ENCODE data around the gene MAPK8.
"Not testable (repeated sequence)": the region's sequence is repeated elsewhere in the genome, so short reads cannot be mapped to it uniquely, and the experiment has no call there.

Gene MAPK8

DNA sequence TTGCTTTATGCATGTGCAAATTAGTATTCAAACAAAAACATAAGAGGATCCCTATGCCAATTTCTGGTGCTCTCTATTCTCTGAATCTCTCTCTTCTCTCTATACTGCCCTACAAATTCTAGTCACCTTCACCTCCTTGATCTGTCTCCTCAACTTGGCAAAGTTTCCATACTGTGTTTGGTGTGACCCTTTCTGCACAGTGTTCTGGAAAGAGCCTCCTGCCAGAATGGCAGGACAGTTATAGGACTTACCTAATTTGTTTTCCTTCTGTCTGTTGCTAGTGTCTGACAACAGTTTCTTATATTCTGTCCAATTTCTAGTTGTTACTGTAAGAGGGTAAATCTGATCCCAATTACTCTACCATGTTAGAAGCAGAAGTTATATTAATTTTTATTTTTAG lies 34.3 kb downstream of the MAPK8 start:
- DNase-seq = no peak

DNA sequence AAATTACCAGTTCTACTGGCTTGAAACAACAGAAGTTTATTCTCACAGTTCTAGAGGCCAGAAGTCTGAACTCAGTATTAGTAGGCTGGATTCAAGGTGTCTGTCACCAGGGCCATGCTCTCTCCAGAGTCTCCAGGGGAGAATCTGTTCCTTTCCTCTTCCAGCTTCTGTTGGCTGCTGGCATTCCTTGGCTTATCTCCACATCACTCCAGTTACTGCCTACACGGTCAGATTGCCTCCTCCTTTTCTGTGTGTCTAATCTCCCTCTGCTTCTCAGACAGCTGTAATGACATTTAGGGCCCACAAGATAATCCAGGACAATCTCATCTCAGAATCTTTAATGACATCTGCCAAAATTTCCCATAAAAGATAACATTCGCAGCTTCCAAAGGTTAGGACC lies 36.6 kb downstream of the MAPK8 start:
- no peak for DNase-seq

DNA sequence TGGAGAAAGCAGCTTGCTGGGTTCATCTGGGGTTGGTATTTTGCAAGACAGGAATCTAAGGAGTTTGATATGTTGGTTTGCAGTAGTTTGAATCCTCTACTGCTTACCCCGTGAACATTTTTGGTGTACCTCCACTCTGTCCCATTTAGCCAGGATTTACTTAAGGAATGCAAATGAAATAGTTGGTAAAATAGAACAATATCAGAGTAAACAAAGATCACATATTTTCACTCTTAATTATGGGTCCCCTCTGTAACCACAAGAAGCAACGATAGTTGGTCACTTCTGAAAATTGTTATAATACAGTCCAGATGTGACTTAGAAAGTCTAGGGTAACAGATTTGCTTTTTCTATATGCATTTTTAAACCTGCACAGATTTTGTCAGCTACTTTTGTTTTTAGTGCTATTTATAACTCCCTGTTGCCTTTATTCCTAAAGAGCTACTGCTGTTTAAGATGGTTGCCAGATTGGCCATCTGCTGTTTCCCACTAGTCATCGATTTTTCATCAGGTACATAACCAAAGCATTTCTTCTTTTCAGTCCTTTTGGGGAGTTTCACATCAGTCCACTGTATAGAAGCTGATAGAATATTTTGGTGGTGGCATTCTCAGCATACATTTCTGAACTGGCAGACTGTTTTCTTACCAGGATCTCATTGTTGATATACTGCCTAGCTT lies 37.6 kb downstream of the MAPK8 start:
- DNase-seq = no peak

DNA sequence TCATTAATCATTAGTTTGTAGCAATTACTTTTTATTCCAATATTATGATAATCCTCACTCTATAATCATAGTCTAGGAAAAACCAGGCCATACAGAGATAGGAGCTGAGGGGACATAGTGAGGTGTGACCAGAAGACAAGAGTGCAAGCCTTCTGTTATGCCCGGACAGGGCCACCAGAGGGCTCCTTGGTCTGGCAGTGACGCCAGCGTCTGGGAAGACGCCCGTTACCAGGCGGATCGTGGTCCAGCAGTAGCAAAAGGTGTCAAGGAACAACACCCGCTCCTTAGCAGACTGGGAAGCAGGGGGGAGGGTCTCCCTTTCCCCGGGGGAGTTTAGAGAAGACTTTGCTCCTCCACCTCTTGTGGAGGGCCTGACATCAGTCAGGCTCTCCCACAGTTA lies 39.8 kb downstream of the MAPK8 start:
- DNase-seq = not testable (repeated sequence)

DNA sequence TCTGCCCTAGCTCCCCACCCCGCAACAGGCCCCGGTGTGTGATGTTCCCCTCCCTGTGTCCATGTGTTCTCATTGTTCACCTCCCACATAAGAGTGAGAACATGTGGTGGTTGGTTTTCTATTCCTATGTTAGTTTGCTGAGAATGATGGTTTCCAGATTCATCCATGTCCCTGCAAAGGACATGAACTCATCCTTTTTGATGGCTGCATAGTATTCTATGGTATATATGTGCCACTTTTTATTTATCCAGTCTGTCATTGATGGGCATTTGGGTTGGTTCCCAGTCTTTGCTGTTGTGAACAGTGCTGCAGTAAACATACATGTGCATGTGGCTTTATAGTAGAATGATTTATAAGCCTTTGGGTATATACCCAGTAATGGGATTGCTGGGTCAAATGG lies 41.1 kb downstream of the MAPK8 start:
- DNase-seq = not testable (repeated sequence)

DNA sequence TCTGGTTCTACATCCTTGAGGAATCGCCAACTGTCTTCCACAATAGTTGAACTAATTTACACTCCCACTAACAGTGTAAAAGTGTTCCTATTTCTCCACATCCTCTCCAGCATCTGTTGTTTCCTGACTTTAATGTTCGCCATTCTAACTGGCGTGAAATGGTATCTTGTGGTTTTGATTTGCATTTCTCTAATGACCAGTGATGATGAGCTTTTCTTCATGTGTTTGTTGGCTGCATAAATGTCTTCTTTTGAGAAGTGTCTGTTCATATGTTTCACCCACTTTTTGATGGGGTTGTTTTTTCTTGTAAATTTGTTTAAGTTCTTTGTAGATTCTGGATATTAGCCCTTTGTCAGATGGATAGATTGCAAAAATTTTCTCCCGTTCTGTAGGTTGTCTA lies 41.5 kb downstream of the MAPK8 start:
- DNase-seq = not testable (repeated sequence)

DNA sequence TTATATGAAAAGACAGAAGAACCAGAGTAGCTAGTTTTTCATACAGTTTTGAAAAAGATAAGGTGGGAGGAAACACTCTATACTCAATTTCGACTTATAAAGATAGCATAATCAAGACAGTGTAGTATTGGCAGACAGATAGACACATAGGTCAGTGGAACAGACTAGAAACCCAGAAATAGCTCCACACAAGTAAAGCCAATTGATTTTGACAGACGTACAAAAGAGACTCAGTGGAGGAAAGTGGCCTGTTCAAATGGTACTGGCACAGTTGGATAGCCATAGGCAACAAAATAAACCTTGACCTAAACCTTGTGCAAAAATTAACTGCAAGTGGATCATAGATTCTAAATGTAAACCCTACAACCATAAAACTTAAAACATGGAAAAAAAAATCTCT lies 46.8 kb downstream of the MAPK8 start:
- no peak for DNase-seq

DNA sequence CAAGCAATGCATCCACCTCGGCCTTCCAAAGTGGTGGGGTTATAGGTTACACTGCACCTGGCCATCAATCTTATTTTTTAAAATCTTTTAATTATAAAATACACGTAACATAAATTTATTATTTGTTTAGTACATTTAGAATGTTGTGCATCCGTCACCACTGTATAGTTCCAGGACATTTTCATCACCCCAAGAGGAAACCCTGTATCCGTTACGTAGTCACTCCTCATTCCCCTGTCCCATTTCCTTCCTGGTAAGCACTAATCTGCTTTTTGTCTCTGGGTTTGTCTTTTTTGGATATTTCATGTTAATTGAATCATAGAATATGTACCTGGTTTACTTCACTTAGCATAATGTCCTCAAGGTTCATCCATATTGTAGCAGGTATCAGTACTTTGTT lies 51.2 kb downstream of the MAPK8 start:
- no peak for DNase-seq

DNA sequence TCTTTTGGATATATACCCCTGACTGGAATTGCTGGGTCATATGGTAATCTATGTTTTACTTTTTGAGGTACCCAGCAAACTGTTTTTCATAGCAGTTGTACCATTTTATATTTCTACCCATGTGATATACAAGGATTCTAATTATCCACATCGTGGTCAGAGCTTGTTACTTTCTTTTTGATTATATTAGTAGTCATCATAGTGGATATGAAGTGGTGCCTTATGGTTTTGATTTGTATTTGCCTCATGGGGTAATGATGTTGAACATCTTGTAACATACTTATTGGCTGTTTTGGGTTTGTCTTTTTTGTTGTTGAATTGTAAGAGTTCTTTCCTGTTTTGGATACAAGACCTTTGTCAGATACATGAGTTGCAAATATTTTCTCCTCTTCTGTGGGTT lies 51.7 kb downstream of the MAPK8 start:
- no peak for DNase-seq

DNA sequence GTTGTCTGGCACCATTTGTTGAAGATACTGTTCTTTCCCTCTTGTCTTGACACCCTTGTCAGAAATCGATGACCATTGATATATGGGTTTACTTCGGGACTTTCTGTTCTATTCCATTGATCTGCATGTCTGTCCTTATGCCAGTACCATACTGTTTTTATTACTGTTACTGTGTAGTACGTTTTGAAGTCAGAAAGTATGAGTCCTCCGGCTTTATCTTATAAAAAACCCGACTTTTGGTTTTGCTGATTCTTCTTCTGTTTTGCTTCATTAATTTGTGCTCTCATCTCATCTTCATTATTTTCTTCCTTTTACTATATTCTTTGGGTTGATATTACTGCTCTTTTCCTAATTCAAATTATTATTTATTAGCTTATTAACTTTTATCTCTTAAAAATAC lies 52.4 kb downstream of the MAPK8 start:
- no peak for DNase-seq

DNA sequence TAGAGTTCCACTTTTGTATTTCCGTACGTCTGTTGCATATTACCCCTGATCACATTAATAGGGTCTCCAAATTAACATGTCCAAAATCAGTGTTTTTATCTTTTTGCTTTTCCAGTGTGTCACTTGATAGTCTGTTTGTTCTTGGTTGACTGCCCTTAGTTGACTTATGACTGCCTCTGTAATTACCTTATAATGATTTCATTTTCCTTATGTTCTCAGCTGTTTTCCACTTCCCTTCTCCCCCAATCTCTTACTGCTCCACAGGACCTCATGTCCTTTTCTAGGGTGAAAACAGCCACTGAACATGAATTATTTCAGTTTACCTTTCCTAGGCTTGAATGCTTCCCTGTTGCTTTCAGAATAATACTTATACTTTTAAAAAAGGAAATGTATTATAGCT lies 54.7 kb downstream of the MAPK8 start:
- DNase-seq = no peak

DNA sequence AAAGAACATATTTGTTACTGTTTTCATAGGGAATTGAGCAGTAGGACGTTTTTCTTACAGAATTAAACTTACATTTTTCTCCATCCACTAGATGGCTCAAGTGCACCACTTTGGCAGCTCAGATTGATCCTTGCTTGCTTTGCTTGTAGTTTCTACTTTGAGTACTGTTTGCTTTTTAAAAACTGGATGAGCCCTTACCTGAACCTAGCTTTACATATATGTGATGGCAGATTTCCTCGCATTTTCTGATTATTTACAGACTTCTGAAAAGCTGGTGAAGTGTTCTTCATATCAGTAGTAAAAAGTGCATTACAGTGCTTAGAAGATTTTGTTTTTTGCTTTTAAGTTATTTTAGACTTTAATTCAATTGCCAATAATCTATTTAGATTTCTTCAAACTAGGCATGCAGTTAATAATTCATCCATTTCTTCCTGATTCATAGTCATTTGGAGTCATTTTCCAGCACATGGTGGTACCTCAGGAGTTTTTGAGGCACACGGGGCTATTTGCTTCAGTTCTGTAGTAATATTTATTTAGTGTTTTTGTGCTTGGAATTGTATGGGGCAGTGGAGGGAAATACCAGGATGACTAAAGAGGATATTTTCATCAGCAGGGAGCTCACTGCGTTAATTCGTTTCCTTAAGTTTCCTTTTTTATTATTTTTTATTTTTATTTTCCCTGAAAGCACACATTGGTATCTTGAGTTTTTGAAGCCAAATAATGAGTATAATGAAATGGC lies 57.3 kb downstream of the MAPK8 start:
- DNase-seq = peak; percentile 51

DNA sequence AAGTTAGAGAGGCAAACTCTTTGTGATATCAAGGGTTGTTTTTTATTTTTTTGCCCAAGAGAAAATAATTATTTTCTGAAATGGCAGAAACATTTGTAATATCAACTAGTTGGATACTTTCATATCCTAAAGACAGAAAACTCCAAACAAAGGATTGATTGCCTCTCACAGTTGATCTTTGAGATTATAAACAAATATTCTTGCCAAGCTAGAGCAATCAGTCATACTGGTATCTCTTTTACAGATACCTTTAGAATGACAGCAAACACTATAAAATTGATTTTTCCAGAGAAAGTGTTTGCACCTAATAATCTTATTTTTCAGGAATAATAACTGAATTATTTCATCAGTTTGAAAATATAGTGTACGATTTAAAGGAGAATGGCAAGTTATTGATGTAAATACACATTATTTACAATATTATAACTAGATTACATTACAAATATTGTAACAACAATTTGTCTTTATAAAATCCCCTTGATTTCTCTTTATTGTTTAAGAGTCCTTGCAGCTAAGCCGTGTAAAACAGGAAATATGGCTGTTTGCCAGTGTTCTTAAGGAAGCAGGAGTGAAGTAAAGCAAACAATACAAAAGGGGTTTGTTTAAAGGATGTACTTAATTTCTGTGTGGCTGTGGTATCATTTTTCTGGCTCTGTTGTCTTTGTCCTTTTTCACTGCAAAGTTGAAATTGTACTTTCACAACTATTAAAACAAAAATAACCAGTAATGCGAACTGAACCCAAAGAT lies 58.4 kb downstream of the MAPK8 start:
- no peak for DNase-seq

DNA sequence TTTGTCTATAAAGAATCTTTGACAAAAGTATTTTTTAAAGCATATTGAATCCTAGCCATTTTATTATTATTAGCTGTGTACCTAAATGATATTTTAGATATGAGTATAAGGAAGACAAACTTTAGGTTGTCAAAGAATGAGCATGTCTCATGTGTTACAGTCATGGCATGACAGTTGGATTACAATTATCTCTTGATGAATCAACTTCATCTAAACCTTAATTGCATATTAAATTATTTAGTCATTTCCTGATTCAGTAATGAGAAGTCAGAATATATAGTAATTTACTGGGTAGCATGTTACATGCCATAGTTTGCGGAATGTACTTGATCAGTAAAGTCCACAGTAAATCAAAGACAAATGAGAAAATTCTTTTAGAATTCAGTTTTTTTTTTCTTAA lies 59.2 kb downstream of the MAPK8 start:
- no peak for DNase-seq

DNA sequence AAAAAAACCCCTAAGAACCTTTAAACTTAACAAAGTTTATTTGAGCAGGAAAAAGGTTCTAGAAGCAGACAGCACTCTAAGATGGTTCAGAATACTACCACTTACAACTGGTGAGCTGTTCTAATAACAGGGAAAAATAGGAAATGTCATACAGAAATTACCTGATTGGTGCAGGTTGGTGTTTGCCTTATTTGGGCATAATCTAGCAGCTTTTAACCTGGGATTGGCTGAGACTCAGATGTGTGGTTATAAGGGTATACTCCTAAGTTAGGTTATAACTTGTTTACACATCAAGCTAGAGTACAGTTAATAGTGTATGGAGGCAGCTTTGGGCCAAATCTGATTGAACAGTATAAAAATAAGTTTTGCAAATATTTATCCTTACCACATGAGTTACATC lies 59.8 kb downstream of the MAPK8 start:
- no peak for DNase-seq

DNA sequence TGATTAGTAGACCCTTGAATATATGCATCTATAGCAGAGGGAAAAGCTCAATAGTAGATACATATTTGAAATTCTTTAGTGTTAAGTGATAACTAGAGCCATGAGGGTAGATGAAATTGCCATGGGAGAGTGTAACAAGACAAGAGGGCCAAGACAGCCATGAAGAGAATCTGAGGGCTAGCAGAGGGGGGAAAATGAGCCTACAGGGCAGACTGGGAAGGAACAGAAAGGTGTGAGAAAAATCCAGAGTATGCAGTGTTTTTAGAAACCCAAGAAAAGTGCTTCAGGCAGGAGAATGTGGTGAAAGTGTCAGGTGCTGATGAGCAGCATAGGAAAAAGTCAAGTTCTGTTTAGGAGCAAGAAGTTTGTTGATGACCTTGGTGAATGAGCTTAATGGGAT lies 63.0 kb downstream of the MAPK8 start:
- DNase-seq = no peak

DNA sequence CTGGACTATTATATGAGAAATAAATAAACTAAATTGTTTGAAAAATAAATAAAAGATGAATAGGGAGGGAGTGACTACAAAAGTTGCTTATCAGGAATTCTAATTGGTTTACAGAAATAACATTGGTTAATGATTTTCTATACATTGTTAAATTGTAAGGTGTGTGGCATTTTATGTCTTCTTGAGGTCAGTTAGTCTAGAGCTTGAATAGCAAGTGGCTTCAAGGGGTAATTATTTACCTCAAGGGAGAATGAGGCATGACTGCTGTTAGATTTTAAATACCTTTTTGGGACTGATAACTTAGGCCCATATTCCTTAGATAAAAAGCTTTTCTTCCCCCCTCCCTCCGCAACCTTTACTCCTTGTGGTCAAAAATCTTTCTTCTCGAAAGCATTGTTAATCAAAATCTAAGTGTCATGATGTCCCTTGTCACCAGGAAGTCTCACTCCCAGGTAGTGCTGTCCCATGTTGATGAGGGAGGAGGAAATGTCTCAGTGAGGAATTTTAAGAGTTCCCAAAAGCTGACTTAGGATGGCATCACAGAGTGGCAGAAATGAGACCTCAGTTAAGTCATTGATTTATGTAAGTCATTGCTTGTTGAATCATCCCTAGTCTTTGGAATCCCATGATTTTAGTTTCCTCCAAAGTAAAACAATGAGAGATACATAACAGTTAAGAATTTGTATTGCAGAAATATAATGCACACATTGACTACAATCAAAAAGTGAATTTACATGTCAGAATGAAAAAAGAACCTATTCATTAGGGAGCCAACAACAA lies 71.5 kb downstream of the MAPK8 start:
- no peak for DNase-seq

DNA sequence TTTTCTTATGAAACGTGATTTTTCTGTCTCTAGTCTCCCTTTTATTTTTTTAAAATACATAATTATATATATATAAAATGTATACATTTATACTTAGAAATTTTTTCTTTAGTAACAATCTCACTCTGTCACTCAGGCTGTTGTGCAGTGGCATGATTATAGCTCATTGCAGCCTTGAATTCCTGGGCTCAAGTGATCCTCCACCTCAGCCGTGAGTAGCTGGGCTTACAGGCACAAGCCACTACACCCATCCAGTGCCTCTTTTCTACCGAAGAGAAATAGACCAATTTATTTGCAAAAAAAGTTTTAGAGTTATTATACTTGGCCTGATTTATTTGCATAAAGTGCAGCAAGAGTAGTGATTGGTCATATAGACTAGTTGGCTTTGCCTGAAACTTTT lies 72.2 kb downstream of the MAPK8 start:
- DNase-seq = no peak

DNA sequence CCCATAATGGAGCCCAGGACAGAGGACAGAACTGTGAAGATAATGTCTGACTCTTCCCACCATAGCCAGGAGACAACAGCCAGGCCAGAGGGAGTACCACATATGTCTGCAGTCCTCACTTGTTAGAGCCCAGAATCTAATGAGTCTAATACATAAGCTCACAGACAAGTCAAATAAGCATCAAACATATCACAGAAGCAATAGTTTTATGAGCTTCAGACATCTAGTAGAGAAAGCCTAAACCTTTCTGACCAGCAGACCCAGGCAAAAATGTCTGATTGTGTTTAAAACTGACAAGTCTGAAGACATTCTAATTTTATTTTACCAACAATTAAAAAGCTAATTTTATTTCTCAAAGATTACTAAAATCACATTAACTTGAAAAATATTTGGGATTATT lies 75.5 kb downstream of the MAPK8 start:
- DNase-seq = no peak

DNA sequence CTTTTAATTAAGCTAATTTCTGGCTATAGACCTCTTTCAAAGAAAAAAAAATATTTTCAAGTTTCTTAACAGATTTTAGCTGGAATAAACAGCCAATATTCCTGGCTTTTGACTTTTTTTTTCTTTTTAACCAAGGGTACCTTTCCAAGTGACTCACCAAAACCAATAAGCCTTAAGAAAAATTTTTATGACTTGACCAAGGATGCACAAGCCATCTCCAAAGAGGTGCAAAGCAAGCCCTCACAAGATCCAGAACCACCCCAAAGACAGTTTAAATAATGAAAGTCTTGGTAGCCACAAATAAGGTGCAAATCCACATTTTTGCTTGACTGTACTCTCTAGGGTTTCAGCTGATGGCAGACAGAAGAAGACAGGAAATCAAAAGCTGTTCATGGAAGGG lies 76.5 kb downstream of the MAPK8 start:
- DNase-seq = no peak

DNA sequence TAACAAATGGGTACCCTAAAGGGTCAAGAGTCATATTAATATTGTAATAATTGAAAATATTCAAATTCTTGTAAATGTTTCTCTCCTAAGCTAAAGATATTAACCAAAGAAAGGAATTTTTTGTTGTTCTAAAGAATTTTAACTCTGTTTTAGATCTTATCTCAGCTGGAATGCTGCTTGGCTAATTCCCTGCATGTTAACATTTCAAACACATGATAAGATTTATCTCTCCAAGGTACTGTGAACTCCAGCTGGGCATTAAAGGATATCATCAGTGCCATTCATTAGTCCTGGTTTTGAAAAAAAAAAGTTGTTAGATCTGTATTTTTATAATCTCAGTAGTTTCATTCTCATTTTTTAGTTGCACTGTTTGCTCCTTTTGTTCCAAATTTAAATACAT lies 76.9 kb downstream of the MAPK8 start:
- no peak for DNase-seq

DNA sequence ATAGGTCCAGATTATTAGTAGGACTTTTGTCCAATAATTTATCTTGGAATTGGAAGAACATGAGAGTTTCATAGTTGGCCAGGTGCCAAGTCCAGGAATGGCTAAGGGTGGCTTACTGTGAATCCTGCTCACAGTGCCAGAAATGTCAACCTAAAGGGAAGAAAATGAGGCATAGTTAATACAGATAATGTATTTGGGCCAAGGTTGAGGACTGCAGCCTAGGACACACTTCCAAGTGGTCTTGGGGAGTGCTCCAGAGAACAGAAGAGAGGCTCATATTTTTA lies 78.2 kb downstream of the MAPK8 start:
- DNase-seq = no peak

DNA sequence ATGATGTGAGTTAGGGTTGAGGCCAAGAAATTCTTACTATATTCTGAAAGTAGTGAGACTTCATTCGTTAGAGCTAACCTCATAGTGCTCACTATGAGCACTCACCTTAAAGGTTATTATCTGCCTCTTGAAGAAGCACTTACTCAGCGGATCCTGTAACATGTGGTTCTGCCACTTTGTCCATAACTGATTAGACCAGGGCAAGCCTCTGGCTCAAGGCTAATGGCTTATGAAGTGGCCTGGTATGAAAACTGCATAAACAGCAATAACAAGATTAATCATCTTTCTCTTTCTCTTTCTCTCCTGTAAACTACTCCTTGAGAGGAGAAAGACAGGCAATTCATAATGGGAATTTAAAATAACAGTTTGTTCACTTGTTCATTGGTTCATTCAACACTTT lies 82.8 kb downstream of the MAPK8 start:
- DNase-seq = no peak

Measured in CD4-positive, alpha-beta T cell treated with Interleukin-21 for 1 hour (primary cell).